SK-N-MC (cell line): ENCODE data around the gene FAS.

Source experiments
- DNase-seq: peaks from one replicate; pipeline ENCODE4 v3.0.0-alpha.2; 2011; ENCODE audit warnings: low read depth, low spot score
- H3K27ac ChIP-seq: fragments of 200-600 bp; sonication (generic); 2 replicates; pipeline ENCODE4 v1.5.1; 2016; ENCODE audit warnings: mixed run types
- H3K36me3 ChIP-seq: fragments of 200-600 bp; sonication (generic); 2 replicates; pipeline ENCODE4 v1.6.1; 2017; ENCODE audit warnings: antibody characterized with exemption, low read length, mixed read lengths; ENCODE audit not compliant: insufficient read depth
- H3K4me3 ChIP-seq: fragments of 200-600 bp; sonication (generic); 2 replicates; pipeline ENCODE4 v1.5.1; 2016
- H3K9ac ChIP-seq: fragments of 200-600 bp; sonication (generic); 2 replicates; pipeline ENCODE4 v1.8.0; 2017; ENCODE audit warnings: mixed run types, mixed read lengths; ENCODE audit not compliant: insufficient read length
- H3K9me3 ChIP-seq: fragments of 200-600 bp; sonication (generic); 2 replicates; pipeline ENCODE4 v1.6.1; 2017; ENCODE audit warnings: low read depth, mild to moderate bottlenecking, antibody characterized with exemption, low read length, moderate library complexity, mixed read lengths
- EZH2 ChIP-seq: fragments of 200-600 bp; sonication (generic); IDR thresholded peaks from one replicate; pipeline ENCODE4 v1.6.1; 2017; ENCODE audit warnings: antibody characterized with exemption
- FOXP2 ChIP-seq: optimal IDR thresholded peaks from 2 replicates; pipeline ENCODE3; 2011; ENCODE audit warnings: mild to moderate bottlenecking, moderate library complexity; ENCODE audit not compliant: insufficient read depth; ENCODE audit errors: extremely low read length, control extremely low read depth
- POLR2AphosphoS5 ChIP-seq: IDR thresholded peaks from 2 replicates; pipeline ENCODE4 v1.6.1; 2012; ENCODE audit warnings: mild to moderate bottlenecking, low read depth, low read length, borderline replicate concordance

Gene FAS

GRCh38 chr10:88992921-88993524, 2.4 kb downstream of the FAS start:
- no peak for DNase-seq
- Histone ChIP-seq H3K4me3 (peak overlapping the region; percentile 49), H3K36me3 (no peaks in the 10 kb centered on the region), H3K9me3 (no peaks in the 10 kb centered on the region), H3K9ac (no peak overlapping the region), H3K27ac (peak overlapping the region; percentile 36; the same call in 1 of the 2 replicates)
- no peak for TF ChIP-seq POLR2AphosphoS5
- TF ChIP-seq EZH2, result no peak
- no peak for TF ChIP-seq FOXP2

DNA sequence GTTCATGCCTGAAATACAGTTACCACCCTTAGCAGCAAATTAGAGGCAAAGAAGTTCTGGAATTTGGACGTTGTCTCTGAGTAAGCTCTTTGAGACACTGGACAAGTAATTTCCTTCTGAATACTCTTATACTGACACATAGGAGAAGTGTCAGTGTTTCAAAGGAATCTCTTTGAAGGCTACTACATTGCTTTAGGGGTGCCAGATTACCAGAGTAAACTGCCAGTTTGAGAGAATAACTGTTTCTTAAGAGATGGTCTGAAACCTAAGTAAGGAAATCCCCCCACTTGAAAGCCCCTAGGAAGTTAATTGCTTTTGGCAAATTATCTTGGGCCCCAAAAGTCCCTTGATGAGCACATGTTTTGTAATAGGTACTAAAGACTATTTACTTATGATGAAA, 3.4 kb downstream of the FAS start:
- Histone ChIP-seq H3K4me3 (peak overlapping the region; percentile 42; the same call in 1 of the 2 replicates), H3K36me3 (no peaks in the 10 kb centered on the region), H3K9me3 (no peaks in the 10 kb centered on the region), H3K9ac (no peak overlapping the region), H3K27ac (no peak overlapping the region)
- no peak for TF ChIP-seq EZH2
- no peak for TF ChIP-seq FOXP2
- TF ChIP-seq POLR2AphosphoS5, result no peak
- no peak for DNase-seq

GRCh38 chr10:88995156-88995876, 4.7 kb downstream of the FAS start:
- TF ChIP-seq EZH2 (no peak), POLR2AphosphoS5 (no peak), FOXP2 (no peak)
- Histone ChIP-seq H3K9me3 (no peaks in the 10 kb centered on the region), H3K36me3 (no peaks in the 10 kb centered on the region), H3K27ac (no peak overlapping the region), H3K9ac (no peak overlapping the region), H3K4me3 (no peak overlapping the region)
- DNase-seq, result no peak

GRCh38 chr10:88996927-88997326, 6.3 kb downstream of the FAS start:
- Histone ChIP-seq H3K9me3 (no peaks in the 10 kb centered on the region), H3K4me3 (no peak overlapping the region), H3K36me3 (no peaks in the 10 kb centered on the region), H3K9ac (no peak overlapping the region), H3K27ac (no peak overlapping the region)
- DNase-seq, result no peak
- no peak for TF ChIP-seq EZH2
- TF ChIP-seq FOXP2, result no peak
- no peak for TF ChIP-seq POLR2AphosphoS5

GRCh38 chr10:88999625-89000024, 9.0 kb downstream of the FAS start:
- no peak overlapping the region for H3K4me3 ChIP-seq
- no peak overlapping the region for H3K27ac ChIP-seq
- no peaks in the 10 kb centered on the region for H3K9me3 ChIP-seq
- DNase-seq, result no peak
- H3K36me3 ChIP-seq, result no peaks in the 10 kb centered on the region
- TF ChIP-seq FOXP2 (no peak), POLR2AphosphoS5 (no peak), EZH2 (no peak)
- H3K9ac ChIP-seq, result no peak overlapping the region

GRCh38 chr10:89001024-89001728, 10.6 kb downstream of the FAS start:
- Histone ChIP-seq H3K27ac (no peak overlapping the region), H3K9ac (no peak overlapping the region), H3K9me3 (no peaks in the 10 kb centered on the region), H3K36me3 (no peaks in the 10 kb centered on the region), H3K4me3 (no peak overlapping the region)
- no peak for DNase-seq
- TF ChIP-seq EZH2 (no peak), POLR2AphosphoS5 (no peak), FOXP2 (no peak)

- no peak for TF ChIP-seq FOXP2
- no peak for TF ChIP-seq EZH2
- no peak for TF ChIP-seq POLR2AphosphoS5
- H3K4me3 ChIP-seq, result no peak overlapping the region
- H3K27ac ChIP-seq, result no peak overlapping the region
- DNase-seq, result no peak
- H3K9ac ChIP-seq, result no peak overlapping the region
- H3K36me3 ChIP-seq, result no peaks in the 10 kb centered on the region
- no peaks in the 10 kb centered on the region for H3K9me3 ChIP-seq
Measured at GRCh38 chr10:89001729-89002072, 11.1 kb downstream of the FAS start.

DNA sequence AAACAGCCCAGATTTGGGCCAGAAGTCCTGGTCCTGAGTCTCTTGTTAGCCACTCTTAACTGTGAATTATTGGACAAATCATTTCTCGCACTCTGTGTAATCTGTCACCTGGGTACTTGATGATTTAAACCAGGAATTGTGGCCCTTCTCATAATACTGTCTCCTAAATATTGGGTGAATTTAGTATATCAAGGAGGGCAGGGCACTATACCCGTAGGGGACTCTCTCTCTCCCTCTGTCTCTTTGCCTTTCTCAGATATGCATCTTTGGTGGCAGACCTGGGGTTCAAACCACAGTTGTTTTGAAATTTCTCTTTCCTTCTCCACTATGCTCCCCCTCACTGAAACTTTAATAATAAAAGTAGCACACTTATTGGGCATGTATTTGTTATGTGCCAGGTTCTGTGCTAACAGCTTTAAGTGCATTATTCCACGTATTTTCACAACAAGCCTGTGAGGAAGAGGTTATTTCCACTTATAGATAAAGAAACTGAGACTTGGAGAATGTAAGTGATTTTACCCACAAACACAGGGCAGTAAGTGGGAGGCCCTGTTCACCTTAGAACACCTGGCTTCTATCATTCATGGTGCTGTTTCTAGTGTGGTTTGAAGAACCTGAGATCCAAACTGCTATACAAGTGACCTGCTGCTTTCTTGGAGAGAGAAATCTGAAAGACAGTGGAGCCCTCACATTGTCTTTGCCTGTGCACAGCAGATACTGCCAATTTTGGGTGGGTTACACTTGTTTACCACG, 11.8 kb downstream of the FAS start:
- Histone ChIP-seq H3K9me3 (no peaks in the 10 kb centered on the region), H3K27ac (no peak overlapping the region), H3K4me3 (no peak overlapping the region), H3K36me3 (no peaks in the 10 kb centered on the region), H3K9ac (no peak overlapping the region)
- no peak for DNase-seq
- no peak for TF ChIP-seq POLR2AphosphoS5
- TF ChIP-seq FOXP2, result no peak
- TF ChIP-seq EZH2, result no peak
